NOMO-1 (cell line): Measurements from ENCODE around the gene GALNT1.

Source experiments
- DNase-seq, 2 experiments: peaks; one replicate each; lab custom pipeline; 2025; ENCODE audit not compliant: unreplicated experiment in 2 of 2; lab: John Stamatoyannopoulos, UW

Gene GALNT1

GRCh38 chr18:35616664-35617423, 35.3 kb downstream of the GALNT1 start:
- DNase-seq, result peak; percentile 87 to 96

- DNase-seq, result no peak
These were observed 36.3 kb downstream of the GALNT1 start for GRCh38 chr18:35617865-35618264.

GRCh38 chr18:35618289-35618688, 36.7 kb downstream of the GALNT1 start:
- DNase-seq, result no peak

GRCh38 chr18:35618696-35619095, 37.2 kb downstream of the GALNT1 start:
- no peak for DNase-seq

GRCh38 chr18:35619464-35619863, 37.9 kb downstream of the GALNT1 start:
- DNase-seq, result no peak

GRCh38 chr18:35619941-35620340, 38.4 kb downstream of the GALNT1 start:
- no peak for DNase-seq

GRCh38 chr18:35620765-35621164, 39.2 kb downstream of the GALNT1 start:
- no peak for DNase-seq

- no peak for DNase-seq
These were observed 41.7 kb downstream of the GALNT1 start for GRCh38 chr18:35623255-35623654.

- DNase-seq, result no peak
These were observed 42.6 kb downstream of the GALNT1 start for GRCh38 chr18:35624146-35624545.

- no peak for DNase-seq
These were observed 43.7 kb downstream of the GALNT1 start for GRCh38 chr18:35625232-35625631.

GRCh38 chr18:35633761-35634160, 52.2 kb downstream of the GALNT1 start:
- no peak for DNase-seq

GRCh38 chr18:35634323-35634722, 52.8 kb downstream of the GALNT1 start:
- no peak for DNase-seq

GRCh38 chr18:35635170-35635569, 53.6 kb downstream of the GALNT1 start:
- no peak for DNase-seq

GRCh38 chr18:35637227-35637626, 55.7 kb downstream of the GALNT1 start:
- no peak for DNase-seq

GRCh38 chr18:35639296-35639695, 57.8 kb downstream of the GALNT1 start:
- DNase-seq, result no peak

GRCh38 chr18:35641467-35641866, 59.9 kb downstream of the GALNT1 start:
- no peak for DNase-seq

GRCh38 chr18:35641916-35642315, 60.4 kb downstream of the GALNT1 start:
- no peak for DNase-seq

GRCh38 chr18:35642802-35643201, 61.3 kb downstream of the GALNT1 start:
- DNase-seq, result no peak

GRCh38 chr18:35646449-35646848, 64.9 kb downstream of the GALNT1 start:
- DNase-seq, result no peak

GRCh38 chr18:35653392-35654135, 72.0 kb downstream of the GALNT1 start:
- DNase-seq, result no peak

GRCh38 chr18:35658112-35658511, 76.6 kb downstream of the GALNT1 start:
- no peak for DNase-seq

GRCh38 chr18:35661483-35662146, 80.1 kb downstream of the GALNT1 start:
- no peak for DNase-seq
